HepG2 (cell line): ENCODE results near the gene ELL. TPM values are rescaled to one million over a fixed set of nuclear protein-coding genes. Genes with fewer than 3 reads are reported as not detected.

Source experiments
- NR2C2 ChIP-seq: sonication (generic); formaldehyde crosslinking; IDR thresholded peaks from 2 replicates; pipeline ENCODE4 v1.4.0; 2020; ENCODE audit warnings: missing genetic modification reagents, mild to moderate bottlenecking, moderate library complexity, borderline replicate concordance
- ZNF646 ChIP-seq: sonication (generic); formaldehyde crosslinking; IDR thresholded peaks from 2 replicates; pipeline ENCODE4 v1.9.0; 2021; ENCODE audit warnings: mild to moderate bottlenecking, missing genetic modification reagents
- polyA plus RNA-seq, 8 experiments: library from polyadenylated mRNA; depleted of rRNA in 3 of 8; stranded (reverse) in 7 of 8; unstranded in 1 of 8; fragments of >200 nt; fragmentation: Illumina TruSeq in 4 of 8; extraction: Trizol in 4 of 8; gene quantifications; 2 replicates each; pipeline versions ENCODE4 v1.2.1 to v1.2.3, GENCODE V29; 2011 to 2016; ENCODE audit warnings: low read depth in 4 of 8, missing spikeins in 1 of 8, mixed read lengths in 1 of 8; ENCODE audit not compliant: insufficient read depth in 1 of 8
- total RNA-seq, 5 experiments: library from RNA; depleted of rRNA; stranded (reverse); fragments of >200 nt; fragmentation: Illumina TruSeq; extraction: Trizol; gene quantifications; 2 replicates each; pipeline ENCODE4 v1.2.3, GENCODE V29; 2016; ENCODE audit warnings: low read depth in 1 of 5
- TF ChIP-seq, protein P1 (sequence below): sonication (generic); formaldehyde crosslinking; IDR thresholded peaks from 2 replicates; pipeline ENCODE4 v1.5.0; 2020; ENCODE audit warnings: mild to moderate bottlenecking, missing genetic modification reagents

Gene ELL
- total and polyA plus RNA-seq, 2 of the 13 experiments (the other 11 are each of a cell fraction or from before 2014, with no cell fraction given), result 3.7 to 5.4 TPM

DNA sequence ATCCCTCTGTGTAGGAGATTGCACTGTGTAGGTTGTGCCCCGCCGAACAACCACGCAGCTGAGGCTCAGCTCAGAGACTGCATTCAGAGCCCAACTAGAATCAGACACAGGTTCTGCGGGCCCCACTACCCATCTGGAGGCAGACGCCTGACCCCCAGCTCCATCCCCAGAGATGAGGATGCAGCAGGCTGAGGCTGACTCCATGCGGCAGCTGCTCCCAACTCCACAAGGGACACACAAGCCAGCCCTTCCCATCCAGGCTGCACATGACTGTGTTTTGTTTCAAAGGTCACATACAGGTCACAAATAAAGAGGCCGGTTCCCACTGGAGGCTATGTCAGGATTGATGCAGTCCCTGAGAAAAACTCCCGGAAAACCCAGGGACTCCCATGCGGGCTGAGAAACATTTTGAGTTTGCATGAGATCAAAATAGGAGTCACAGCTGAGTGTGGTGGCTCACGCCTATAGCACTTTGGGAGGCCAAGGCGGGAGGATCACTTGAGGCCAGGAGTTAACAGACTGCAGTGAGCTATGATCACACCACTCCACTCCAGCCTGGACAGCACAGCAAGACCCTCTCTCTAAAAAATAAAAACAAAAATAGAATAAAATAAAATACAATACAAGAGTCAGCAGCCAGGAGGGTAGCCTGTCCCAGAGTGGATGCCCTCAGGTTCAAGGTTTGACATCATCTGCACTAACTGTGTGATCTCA is 14.0 kb downstream of the ELL start (continued):
- TF ChIP-seq, protein P1, sequence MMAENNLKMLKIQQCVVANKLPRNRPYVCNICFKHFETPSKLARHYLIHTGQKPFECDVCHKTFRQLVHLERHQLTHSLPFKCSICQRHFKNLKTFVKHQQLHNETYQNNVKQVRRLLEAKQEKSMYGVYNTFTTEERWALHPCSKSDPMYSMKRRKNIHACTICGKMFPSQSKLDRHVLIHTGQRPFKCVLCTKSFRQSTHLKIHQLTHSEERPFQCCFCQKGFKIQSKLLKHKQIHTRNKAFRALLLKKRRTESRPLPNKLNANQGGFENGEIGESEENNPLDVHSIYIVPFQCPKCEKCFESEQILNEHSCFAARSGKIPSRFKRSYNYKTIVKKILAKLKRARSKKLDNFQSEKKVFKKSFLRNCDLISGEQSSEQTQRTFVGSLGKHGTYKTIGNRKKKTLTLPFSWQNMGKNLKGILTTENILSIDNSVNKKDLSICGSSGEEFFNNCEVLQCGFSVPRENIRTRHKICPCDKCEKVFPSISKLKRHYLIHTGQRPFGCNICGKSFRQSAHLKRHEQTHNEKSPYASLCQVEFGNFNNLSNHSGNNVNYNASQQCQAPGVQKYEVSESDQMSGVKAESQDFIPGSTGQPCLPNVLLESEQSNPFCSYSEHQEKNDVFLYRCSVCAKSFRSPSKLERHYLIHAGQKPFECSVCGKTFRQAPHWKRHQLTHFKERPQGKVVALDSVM (CRISPR knock-in tag), result peak; percentile 91
- TF ChIP-seq ZNF646 (CRISPR knock-in tag), result peak; percentile 49; the same call in 1 of the 2 replicates
- TF ChIP-seq NR2C2 (CRISPR knock-in tag), result peak; percentile 44; the same call in 1 of the 2 replicates
- TF ChIP-seq, all 625 proteins: peak for 49
